HG03108 (cell line): ENCODE data around the gene TNIP1.

ENCODE experiments used
- ATAC-seq: cut with Tn5 transposase; IDR thresholded peaks from one replicate; pipeline ENCODE4 v1.9.1; 2021; ENCODE audit warnings: moderate library complexity; ENCODE audit not compliant: unreplicated experiment

TNIP1 gene

GRCh38 chr5:151005950-151006576 is 74.8 kb downstream of the TNIP1 start:
- ATAC-seq: no peak

GRCh38 chr5:151005187-151005949 is 75.5 kb downstream of the TNIP1 start:
- ATAC-seq: no peak

GRCh38 chr5:151004499-151004898 is 76.3 kb downstream of the TNIP1 start:
- ATAC-seq: no peak

- ATAC-seq: no peak
These were observed 77.4 kb downstream of the TNIP1 start for GRCh38 chr5:151003503-151003860.

GRCh38 chr5:151002681-151003502 is 77.9 kb downstream of the TNIP1 start:
- ATAC-seq: no peak

GRCh38 chr5:151002250-151002649 is 78.6 kb downstream of the TNIP1 start:
- no peak for ATAC-seq

GRCh38 chr5:151001436-151001835 is 79.4 kb downstream of the TNIP1 start:
- ATAC-seq: no peak

- ATAC-seq: no peak
These were observed 81.0 kb downstream of the TNIP1 start for GRCh38 chr5:150999704-151000442.

- ATAC-seq: no peak
These were observed 86.9 kb downstream of the TNIP1 start for GRCh38 chr5:150993826-150994412.

- no peak for ATAC-seq
These were observed 87.4 kb downstream of the TNIP1 start for GRCh38 chr5:150993422-150993821.

GRCh38 chr5:150992705-150993104 is 88.1 kb downstream of the TNIP1 start:
- ATAC-seq: no peak

GRCh38 chr5:150989695-150990094 is 91.1 kb downstream of the TNIP1 start:
- ATAC-seq: no peak

GRCh38 chr5:150987746-150988145 is 93.1 kb downstream of the TNIP1 start:
- no peak for ATAC-seq
